Chondrocyte (in vitro differentiated cells): ENCODE data around the gene ZNF784. TPM values are rescaled to one million over a fixed set of nuclear protein-coding genes. Genes with fewer than 3 reads are reported as not detected.

Source experiments
- DNase-seq: peaks from one replicate; pipeline ENCODE4 v3.0.0; 2021; ENCODE audit warnings: mixed read lengths, low spot score
- H3K27ac Mint-ChIP-seq: one replicate; pipeline ENCODE4 v1.8.0; 2021; ENCODE audit warnings: mild to moderate bottlenecking, moderate library complexity, mixed read lengths; ENCODE audit not compliant: unreplicated experiment
- H3K27me3 Mint-ChIP-seq: 2 replicates; pipeline ENCODE4 v1.8.0; 2021; ENCODE audit warnings: low read depth, mixed read lengths
- H3K36me3 Mint-ChIP-seq: 2 replicates; pipeline ENCODE4 v1.8.0; 2021; ENCODE audit warnings: low read depth, mixed read lengths
- H3K4me1 Mint-ChIP-seq: 2 replicates; pipeline ENCODE4 v1.8.0; 2021; ENCODE audit warnings: low read depth, mild to moderate bottlenecking, mixed read lengths
- H3K4me3 Mint-ChIP-seq: one replicate; pipeline ENCODE4 v1.8.0; 2021; ENCODE audit warnings: mild to moderate bottlenecking, moderate library complexity, mixed read lengths; ENCODE audit not compliant: unreplicated experiment
- H3K9me3 Mint-ChIP-seq: 2 replicates; pipeline ENCODE4 v1.8.0; 2021; ENCODE audit warnings: low read depth, mixed read lengths
- CTCF ChIP-seq: fragments of 200-600 bp; sonication (generic); IDR thresholded peaks from 2 replicates; pipeline ENCODE4 v1.5.0; 2021; ENCODE audit warnings: antibody characterized with exemption, mild to moderate bottlenecking, moderate library complexity
- total RNA-seq: library from RNA; stranded (reverse); gene quantifications from 3 replicates; pipeline ENCODE4 v1.2.1, GENCODE V29; 2021

Gene ZNF784
- total RNA-seq, 1 donor from 2014 or later: 6.4 TPM

GRCh38 chr19:55667006-55667381 lies 42.6 kb upstream of the ZNF784 start:
- H3K9me3 Mint-ChIP-seq: no peaks in the 10 kb centered on the region
- no peaks in the 10 kb centered on the region for H3K27me3 Mint-ChIP-seq
- peaks cover 30% of the 10 kb centered on the region for H3K36me3 Mint-ChIP-seq
- H3K27ac Mint-ChIP-seq: no peak overlapping the region
- peak; percentile 67 for DNase-seq
- TF ChIP-seq CTCF: no peak
- H3K4me3 Mint-ChIP-seq: no peak overlapping the region
- H3K4me1 Mint-ChIP-seq: peaks cover 4% of the 10 kb centered on the region

GRCh38 chr19:55666343-55667005 lies 42.1 kb upstream of the ZNF784 start:
- DNase-seq: peak; percentile 75
- Mint-ChIP-seq H3K4me3 (no peak overlapping the region), H3K27me3 (no peaks in the 10 kb centered on the region), H3K4me1 (peaks cover 2% of the 10 kb centered on the region), H3K9me3 (no peaks in the 10 kb centered on the region), H3K27ac (no peak overlapping the region), H3K36me3 (peaks cover 34% of the 10 kb centered on the region)
- TF ChIP-seq CTCF: no peak

GRCh38 chr19:55663846-55664536 lies 39.6 kb upstream of the ZNF784 start:
- Mint-ChIP-seq H3K27ac (no peak overlapping the region), H3K9me3 (no peaks in the 10 kb centered on the region), H3K36me3 (peaks cover 32% of the 10 kb centered on the region), H3K4me3 (no peak overlapping the region), H3K4me1 (peaks cover 6% of the 10 kb centered on the region), H3K27me3 (no peaks in the 10 kb centered on the region)
- no peak for TF ChIP-seq CTCF
- peak; percentile 76 for DNase-seq

- DNase-seq: no peak
- H3K27me3 Mint-ChIP-seq: no peaks in the 10 kb centered on the region
- H3K9me3 Mint-ChIP-seq: no peaks in the 10 kb centered on the region
- TF ChIP-seq CTCF: no peak
- H3K36me3 Mint-ChIP-seq: peaks cover 29% of the 10 kb centered on the region
- H3K27ac Mint-ChIP-seq: peak overlapping the region; percentile 22
- no peak overlapping the region for H3K4me3 Mint-ChIP-seq
- H3K4me1 Mint-ChIP-seq: peaks cover 24% of the 10 kb centered on the region
These were observed 37.5 kb upstream of the ZNF784 start for GRCh38 chr19:55661826-55662225.

- H3K27me3 Mint-ChIP-seq: no peaks in the 10 kb centered on the region
- H3K36me3 Mint-ChIP-seq: peaks cover 29% of the 10 kb centered on the region
- peak; percentile 79 for DNase-seq
- TF ChIP-seq CTCF: no peak
- H3K27ac Mint-ChIP-seq: no peak overlapping the region
- peaks cover 33% of the 10 kb centered on the region for H3K4me1 Mint-ChIP-seq
- H3K9me3 Mint-ChIP-seq: no peaks in the 10 kb centered on the region
- H3K4me3 Mint-ChIP-seq: no peak overlapping the region
These were observed 36.6 kb upstream of the ZNF784 start for GRCh38 chr19:55660991-55661390.
